Lower leg skin (tissue), 3 donors: ENCODE measurements around the gene TRAPPC12.

Experiments
- POLR2A ChIP-seq, 2 donors: fragments of 450-650 bp; IDR thresholded peaks; one replicate each; pipeline ENCODE4 v1.6.1; 2016 to 2017; ENCODE audit warnings: antibody characterized with exemption in 2 of 2, mild to moderate bottlenecking in 1 of 2, moderate library complexity in 1 of 2
- TF ChIP-seq, protein P1 (sequence below), 3 donors: fragments of 450-650 bp; IDR thresholded peaks; one replicate each; pipeline ENCODE4 v1.5.1; 2016; ENCODE audit warnings: antibody characterized with exemption in 3 of 3, mild to moderate bottlenecking in 3 of 3, moderate library complexity in 2 of 3

DNA sequence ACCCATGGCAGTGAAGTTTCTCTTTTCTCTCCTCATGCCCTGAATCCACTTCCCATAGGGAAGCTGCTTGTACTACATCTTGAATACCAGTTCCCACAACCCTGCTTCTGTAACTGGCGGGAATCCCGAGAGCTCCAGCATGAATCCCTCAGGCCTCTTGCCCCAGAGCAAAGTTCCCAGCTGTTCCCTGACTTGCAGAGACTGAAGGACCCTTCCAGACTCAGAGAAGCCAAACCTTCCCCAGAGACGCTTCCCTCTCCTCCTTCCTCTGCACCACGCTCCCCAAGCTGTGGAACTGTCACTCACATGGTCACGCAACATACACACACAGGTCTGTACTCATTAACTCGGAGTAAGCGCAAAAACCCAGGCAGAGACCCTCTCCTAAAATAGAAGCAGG, 26.4 kb downstream of the TRAPPC12 start:
- TF ChIP-seq, protein P1, sequence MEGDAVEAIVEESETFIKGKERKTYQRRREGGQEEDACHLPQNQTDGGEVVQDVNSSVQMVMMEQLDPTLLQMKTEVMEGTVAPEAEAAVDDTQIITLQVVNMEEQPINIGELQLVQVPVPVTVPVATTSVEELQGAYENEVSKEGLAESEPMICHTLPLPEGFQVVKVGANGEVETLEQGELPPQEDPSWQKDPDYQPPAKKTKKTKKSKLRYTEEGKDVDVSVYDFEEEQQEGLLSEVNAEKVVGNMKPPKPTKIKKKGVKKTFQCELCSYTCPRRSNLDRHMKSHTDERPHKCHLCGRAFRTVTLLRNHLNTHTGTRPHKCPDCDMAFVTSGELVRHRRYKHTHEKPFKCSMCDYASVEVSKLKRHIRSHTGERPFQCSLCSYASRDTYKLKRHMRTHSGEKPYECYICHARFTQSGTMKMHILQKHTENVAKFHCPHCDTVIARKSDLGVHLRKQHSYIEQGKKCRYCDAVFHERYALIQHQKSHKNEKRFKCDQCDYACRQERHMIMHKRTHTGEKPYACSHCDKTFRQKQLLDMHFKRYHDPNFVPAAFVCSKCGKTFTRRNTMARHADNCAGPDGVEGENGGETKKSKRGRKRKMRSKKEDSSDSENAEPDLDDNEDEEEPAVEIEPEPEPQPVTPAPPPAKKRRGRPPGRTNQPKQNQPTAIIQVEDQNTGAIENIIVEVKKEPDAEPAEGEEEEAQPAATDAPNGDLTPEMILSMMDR (IDR thresholded peaks at IDR 0.05): no peak
- TF ChIP-seq POLR2A (IDR thresholded peaks at IDR 0.05): no peak
